ENCODE data around the gene TCF21. TPM values are rescaled to one million over a fixed set of nuclear protein-coding genes. Genes with fewer than 3 reads are reported as not detected.

Gene TCF21
- total and polyA plus RNA-seq, 2 experiments from 2014 or later: 0.17 to 0.19 TPM

DNA sequence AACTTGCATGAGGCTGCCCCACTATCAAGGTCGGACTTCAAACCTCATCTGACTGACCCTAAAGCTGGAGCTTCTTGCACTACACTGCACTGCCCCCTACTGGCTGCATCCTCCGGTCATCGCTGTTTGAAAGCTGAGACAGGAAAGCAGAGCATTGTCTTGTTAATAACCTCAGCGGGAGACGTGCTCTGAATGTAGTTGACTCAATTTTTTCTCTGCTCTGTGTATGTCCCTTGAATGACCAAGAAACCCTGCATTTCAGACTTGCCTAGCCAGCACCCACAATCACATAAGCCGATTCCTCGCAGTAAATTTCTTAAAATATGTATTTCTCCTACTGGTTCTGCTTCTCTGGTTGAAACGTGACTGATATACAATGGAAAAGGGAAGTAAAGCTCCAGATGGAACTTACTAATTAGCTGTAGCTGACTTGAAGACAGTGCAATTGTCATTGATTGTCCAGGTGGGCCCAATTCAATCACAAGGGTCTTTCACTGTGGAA, 27.8 kb downstream of the TCF21 start:
- H3K9me2 ChIP-seq (ENCODE audit: insufficient read depth): no peaks in the 10 kb centered on the region
- H3K27ac Mint-ChIP-seq: peak overlapping the region; percentile 85
- H3K27me3 Mint-ChIP-seq (ENCODE audit: insufficient read depth, low read depth, poor library complexity): peaks cover 5% of the 10 kb centered on the region
- no peaks in the 10 kb centered on the region for H3F3A ChIP-seq (replicated peaks; ENCODE audit: low read depth)
- TF ChIP-seq POLR2AphosphoS5 (IDR thresholded peaks at IDR 0.05; ENCODE audit: low read depth) (no peak), JUNB (IDR thresholded peaks at IDR 0.05; ENCODE audit: unreplicated experiment) (no peak), STAT1 (IDR thresholded peaks at IDR 0.05; ENCODE audit: unreplicated experiment) (no peak), ZNF331 (CRISPR knock-in tag; IDR thresholded peaks at IDR 0.05; ENCODE audit: low read depth) (no peak), NANOG (IDR thresholded peaks at IDR 0.05; ENCODE audit: borderline replicate concordance) (no peak; the same call in 1 of the 2 replicates), CREB1 (CRISPR knock-in tag; IDR thresholded peaks at IDR 0.05; ENCODE audit: low read depth) (no peak), EZH2 (IDR thresholded peaks at IDR 0.05; ENCODE audit: low read depth, unreplicated experiment) (no peak), ZNF114 (CRISPR knock-in tag; IDR thresholded peaks at IDR 0.05) (no peak), EZH2phosphoT487 (IDR thresholded peaks at IDR 0.05; ENCODE audit: unreplicated experiment) (no peak)
- TF ChIP-seq, protein P1, sequence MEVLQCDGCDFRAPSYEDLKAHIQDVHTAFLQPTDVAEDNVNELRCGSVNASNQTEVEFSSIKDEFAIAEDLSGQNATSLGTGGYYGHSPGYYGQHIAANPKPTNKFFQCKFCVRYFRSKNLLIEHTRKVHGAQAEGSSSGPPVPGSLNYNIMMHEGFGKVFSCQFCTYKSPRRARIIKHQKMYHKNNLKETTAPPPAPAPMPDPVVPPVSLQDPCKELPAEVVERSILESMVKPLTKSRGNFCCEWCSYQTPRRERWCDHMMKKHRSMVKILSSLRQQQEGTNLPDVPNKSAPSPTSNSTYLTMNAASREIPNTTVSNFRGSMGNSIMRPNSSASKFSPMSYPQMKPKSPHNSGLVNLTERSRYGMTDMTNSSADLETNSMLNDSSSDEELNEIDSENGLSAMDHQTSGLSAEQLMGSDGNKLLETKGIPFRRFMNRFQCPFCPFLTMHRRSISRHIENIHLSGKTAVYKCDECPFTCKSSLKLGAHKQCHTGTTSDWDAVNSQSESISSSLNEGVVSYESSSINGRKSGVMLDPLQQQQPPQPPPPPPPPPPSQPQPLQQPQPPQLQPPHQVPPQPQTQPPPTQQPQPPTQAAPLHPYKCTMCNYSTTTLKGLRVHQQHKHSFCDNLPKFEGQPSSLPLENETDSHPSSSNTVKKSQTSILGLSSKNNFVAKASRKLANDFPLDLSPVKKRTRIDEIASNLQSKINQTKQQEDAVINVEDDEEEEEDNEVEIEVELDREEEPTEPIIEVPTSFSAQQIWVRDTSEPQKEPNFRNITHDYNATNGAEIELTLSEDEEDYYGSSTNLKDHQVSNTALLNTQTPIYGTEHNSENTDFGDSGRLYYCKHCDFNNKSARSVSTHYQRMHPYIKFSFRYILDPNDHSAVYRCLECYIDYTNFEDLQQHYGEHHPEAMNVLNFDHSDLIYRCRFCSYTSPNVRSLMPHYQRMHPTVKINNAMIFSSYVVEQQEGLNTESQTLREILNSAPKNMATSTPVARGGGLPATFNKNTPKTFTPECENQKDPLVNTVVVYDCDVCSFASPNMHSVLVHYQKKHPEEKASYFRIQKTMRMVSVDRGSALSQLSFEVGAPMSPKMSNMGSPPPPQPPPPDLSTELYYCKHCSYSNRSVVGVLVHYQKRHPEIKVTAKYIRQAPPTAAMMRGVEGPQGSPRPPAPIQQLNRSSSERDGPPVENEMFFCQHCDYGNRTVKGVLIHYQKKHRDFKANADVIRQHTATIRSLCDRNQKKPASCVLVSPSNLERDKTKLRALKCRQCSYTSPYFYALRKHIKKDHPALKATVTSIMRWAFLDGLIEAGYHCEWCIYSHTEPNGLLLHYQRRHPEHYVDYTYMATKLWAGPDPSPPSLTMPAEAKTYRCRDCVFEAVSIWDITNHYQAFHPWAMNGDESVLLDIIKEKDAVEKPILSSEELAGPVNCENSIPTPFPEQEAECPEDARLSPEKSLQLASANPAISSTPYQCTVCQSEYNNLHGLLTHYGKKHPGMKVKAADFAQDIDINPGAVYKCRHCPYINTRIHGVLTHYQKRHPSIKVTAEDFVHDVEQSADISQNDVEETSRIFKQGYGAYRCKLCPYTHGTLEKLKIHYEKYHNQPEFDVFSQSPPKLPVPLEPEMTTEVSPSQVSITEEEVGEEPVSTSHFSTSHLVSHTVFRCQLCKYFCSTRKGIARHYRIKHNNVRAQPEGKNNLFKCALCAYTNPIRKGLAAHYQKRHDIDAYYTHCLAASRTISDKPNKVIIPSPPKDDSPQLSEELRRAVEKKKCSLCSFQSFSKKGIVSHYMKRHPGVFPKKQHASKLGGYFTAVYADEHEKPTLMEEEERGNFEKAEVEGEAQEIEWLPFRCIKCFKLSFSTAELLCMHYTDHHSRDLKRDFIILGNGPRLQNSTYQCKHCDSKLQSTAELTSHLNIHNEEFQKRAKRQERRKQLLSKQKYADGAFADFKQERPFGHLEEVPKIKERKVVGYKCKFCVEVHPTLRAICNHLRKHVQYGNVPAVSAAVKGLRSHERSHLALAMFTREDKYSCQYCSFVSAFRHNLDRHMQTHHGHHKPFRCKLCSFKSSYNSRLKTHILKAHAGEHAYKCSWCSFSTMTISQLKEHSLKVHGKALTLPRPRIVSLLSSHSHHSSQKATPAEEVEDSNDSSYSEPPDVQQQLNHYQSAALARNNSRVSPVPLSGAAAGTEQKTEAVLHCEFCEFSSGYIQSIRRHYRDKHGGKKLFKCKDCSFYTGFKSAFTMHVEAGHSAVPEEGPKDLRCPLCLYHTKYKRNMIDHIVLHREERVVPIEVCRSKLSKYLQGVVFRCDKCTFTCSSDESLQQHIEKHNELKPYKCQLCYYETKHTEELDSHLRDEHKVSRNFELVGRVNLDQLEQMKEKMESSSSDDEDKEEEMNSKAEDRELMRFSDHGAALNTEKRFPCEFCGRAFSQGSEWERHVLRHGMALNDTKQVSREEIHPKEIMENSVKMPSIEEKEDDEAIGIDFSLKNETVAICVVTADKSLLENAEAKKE (CRISPR knock-in tag; IDR thresholded peaks at IDR 0.05): peak; percentile 1; the same call in 1 of the 2 replicates
- TF ChIP-seq, protein P2, sequence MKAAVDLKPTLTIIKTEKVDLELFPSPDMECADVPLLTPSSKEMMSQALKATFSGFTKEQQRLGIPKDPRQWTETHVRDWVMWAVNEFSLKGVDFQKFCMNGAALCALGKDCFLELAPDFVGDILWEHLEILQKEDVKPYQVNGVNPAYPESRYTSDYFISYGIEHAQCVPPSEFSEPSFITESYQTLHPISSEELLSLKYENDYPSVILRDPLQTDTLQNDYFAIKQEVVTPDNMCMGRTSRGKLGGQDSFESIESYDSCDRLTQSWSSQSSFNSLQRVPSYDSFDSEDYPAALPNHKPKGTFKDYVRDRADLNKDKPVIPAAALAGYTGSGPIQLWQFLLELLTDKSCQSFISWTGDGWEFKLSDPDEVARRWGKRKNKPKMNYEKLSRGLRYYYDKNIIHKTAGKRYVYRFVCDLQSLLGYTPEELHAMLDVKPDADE (IDR thresholded peaks at IDR 0.05): 0 out of 2 replicates have a peak, but pooled peaks have one; percentile 39
- TF ChIP-seq, protein P3, sequence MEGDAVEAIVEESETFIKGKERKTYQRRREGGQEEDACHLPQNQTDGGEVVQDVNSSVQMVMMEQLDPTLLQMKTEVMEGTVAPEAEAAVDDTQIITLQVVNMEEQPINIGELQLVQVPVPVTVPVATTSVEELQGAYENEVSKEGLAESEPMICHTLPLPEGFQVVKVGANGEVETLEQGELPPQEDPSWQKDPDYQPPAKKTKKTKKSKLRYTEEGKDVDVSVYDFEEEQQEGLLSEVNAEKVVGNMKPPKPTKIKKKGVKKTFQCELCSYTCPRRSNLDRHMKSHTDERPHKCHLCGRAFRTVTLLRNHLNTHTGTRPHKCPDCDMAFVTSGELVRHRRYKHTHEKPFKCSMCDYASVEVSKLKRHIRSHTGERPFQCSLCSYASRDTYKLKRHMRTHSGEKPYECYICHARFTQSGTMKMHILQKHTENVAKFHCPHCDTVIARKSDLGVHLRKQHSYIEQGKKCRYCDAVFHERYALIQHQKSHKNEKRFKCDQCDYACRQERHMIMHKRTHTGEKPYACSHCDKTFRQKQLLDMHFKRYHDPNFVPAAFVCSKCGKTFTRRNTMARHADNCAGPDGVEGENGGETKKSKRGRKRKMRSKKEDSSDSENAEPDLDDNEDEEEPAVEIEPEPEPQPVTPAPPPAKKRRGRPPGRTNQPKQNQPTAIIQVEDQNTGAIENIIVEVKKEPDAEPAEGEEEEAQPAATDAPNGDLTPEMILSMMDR (conservative IDR thresholded peaks at IDR 0.05; ENCODE audit: low read depth in 2 of 2): peak; percentile 97 to 99
- TF ChIP-seq, protein P4, sequence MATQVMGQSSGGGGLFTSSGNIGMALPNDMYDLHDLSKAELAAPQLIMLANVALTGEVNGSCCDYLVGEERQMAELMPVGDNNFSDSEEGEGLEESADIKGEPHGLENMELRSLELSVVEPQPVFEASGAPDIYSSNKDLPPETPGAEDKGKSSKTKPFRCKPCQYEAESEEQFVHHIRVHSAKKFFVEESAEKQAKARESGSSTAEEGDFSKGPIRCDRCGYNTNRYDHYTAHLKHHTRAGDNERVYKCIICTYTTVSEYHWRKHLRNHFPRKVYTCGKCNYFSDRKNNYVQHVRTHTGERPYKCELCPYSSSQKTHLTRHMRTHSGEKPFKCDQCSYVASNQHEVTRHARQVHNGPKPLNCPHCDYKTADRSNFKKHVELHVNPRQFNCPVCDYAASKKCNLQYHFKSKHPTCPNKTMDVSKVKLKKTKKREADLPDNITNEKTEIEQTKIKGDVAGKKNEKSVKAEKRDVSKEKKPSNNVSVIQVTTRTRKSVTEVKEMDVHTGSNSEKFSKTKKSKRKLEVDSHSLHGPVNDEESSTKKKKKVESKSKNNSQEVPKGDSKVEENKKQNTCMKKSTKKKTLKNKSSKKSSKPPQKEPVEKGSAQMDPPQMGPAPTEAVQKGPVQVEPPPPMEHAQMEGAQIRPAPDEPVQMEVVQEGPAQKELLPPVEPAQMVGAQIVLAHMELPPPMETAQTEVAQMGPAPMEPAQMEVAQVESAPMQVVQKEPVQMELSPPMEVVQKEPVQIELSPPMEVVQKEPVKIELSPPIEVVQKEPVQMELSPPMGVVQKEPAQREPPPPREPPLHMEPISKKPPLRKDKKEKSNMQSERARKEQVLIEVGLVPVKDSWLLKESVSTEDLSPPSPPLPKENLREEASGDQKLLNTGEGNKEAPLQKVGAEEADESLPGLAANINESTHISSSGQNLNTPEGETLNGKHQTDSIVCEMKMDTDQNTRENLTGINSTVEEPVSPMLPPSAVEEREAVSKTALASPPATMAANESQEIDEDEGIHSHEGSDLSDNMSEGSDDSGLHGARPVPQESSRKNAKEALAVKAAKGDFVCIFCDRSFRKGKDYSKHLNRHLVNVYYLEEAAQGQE (IDR thresholded peaks at IDR 0.05; ENCODE audit: unreplicated experiment): no peak
- H2AFZ ChIP-seq: no peak overlapping the region
- ATAC-seq (peak; percentile 86), DNase-seq (ENCODE audit: low spot score) (peak; percentile 100)
- peaks cover 5% of the 10 kb centered on the region; the same call in 1 of the 3 replicates for H3K9me3 Mint-ChIP-seq
- 0 out of 2 replicates have a peak, but pooled peaks cover 4% of the 10 kb centered on the region for H3K36me3 ChIP-seq (ENCODE audit: insufficient read depth)
- peak overlapping the region; percentile 56 for H3K4me3 Mint-ChIP-seq
- peaks cover 15% of the 10 kb centered on the region for H3K4me1 Mint-ChIP-seq
- H3K27ac ChIP-seq (ENCODE audit: low read depth): peak overlapping the region; percentile 22; the same call in 1 of the 2 replicates
- H3K79me2 ChIP-seq (replicated peaks; ENCODE audit: insufficient read depth): no peaks in the 10 kb centered on the region
- H4K20me1 ChIP-seq (replicated peaks; ENCODE audit: insufficient read depth): no peaks in the 10 kb centered on the region
- peaks cover 19% of the 10 kb centered on the region for H3K4me1 ChIP-seq (ENCODE audit: insufficient read depth)
- H3K27me3 ChIP-seq (ENCODE audit: insufficient read depth): no peaks in the 10 kb centered on the region
- peak overlapping the region; percentile 66 for H3K4me2 ChIP-seq
- peak overlapping the region; percentile 33 for H3K4me3 ChIP-seq
- peaks cover 6% of the 10 kb centered on the region; the same call in 1 of the 3 replicates for H3K36me3 Mint-ChIP-seq (ENCODE audit: low read depth)

Data from GM23338 (cell line).